Measurements from ENCODE around the gene F13A1.

F13A1 gene

DNA sequence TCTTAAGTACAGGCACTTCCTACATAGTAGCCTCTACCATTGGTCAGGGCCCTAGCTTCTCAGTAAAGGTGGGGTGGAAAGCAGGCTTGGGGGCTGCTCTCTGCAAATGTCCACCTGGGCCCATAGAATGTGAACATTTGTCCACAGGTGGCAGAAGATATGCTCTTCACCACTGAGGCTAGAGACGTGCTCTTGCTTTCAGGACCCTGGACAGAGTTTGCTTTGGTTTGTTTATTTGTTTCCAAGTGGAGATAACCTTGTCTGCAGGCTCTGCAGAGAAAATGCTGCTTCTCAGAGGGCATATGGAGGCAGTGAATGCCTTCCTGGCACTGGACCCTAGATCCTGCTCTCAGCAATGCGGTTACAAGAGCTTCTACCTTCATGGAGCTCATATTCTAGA is 129.0 kb downstream of the F13A1 start:
- DNase-seq: no peak

DNA sequence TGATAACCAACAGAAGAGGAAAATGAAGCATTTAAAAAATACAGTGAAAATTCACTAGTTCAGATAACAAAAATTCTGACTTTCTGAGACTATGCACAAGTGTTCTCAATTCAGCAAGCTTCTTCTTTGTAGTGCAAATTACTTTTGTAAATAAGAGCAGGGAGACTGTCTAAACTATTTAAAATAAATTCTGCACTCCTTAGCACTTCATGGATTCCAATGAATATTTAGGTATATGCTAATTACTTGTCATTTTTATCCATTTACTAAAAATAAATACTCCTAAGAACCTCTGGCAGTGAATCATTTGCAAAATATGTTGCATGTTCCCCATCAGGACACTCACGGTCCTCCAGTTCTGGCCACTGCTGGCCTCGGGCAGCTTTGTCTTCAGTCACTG is 139.8 kb downstream of the F13A1 start:
- no peak for DNase-seq

DNA sequence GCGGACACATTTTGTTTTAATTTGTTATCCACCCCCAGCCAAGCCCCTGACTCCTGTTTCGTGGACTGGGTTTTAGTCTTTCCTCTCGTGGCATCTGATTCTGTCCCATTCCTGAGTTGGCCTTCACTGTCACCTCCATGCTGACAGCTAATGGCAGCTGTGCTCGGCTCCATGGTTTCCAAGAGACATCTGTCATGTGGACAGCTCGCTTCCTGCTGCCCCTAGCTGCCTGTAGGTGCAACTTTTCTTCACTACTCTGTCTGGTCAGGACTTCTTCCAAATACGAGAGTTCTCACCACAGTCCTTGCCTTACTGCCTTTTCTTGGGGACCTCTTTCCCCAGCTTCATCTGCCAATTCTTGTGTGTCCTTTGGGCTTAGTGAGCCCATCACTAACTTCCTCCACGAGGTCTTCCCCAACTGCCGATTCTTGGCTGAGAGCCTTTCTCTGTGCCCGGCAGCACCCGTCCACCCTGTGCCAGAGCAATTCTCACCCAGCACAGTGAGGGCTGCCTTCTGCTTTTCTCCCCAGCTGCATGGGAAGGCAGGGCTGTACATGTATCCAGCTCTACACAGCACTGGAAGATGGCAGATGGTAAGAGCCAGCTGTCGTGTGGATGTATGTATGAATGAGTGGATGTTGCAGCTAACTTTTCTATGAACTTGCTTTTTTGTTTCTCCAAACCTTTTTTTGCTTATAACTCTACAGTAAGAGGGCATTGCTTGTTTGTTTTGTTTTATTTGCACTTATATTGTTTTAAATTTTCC is 140.4 kb downstream of the F13A1 start:
- DNase-seq: no peak

DNA sequence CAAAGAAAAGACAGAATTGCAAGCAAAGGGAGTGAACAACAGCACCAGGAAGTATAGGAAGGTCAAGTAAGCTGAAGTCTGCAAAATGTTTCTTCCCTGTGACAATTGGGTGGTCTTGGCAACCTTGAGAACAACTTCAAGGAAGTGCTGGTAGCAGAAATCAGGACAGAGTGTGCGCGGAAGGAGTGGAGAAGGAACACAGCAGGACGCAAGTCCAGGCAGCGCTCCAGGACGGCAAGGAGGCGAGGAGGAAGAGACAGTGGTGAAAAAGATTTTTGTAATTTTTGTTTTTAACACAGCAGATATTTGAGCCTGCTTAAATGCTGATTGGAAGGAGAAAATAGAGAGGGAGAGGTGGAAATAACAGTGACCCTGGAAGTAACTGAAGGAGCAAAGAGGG is 141.7 kb downstream of the F13A1 start:
- DNase-seq: no peak

DNA sequence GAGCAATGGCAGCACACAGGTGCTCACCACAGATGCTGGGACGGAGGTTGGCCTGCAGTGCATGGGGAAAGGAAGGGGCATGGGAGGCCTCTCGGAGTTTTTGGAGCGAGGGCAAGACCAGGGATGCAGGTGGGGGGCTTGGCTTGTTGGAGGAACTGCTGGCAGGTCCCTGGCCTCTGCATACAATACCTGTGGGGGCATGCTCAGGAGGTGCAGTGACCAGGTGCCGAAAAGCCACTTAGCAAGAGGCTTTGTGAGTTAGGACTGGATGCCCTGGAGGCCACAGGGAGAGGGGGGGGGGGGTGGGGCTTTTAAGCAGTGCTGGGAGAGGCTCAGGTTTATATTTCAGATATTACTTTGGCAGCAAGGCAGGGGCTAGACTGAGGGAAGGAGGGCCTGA is 142.7 kb downstream of the F13A1 start:
- DNase-seq: no peak

DNA sequence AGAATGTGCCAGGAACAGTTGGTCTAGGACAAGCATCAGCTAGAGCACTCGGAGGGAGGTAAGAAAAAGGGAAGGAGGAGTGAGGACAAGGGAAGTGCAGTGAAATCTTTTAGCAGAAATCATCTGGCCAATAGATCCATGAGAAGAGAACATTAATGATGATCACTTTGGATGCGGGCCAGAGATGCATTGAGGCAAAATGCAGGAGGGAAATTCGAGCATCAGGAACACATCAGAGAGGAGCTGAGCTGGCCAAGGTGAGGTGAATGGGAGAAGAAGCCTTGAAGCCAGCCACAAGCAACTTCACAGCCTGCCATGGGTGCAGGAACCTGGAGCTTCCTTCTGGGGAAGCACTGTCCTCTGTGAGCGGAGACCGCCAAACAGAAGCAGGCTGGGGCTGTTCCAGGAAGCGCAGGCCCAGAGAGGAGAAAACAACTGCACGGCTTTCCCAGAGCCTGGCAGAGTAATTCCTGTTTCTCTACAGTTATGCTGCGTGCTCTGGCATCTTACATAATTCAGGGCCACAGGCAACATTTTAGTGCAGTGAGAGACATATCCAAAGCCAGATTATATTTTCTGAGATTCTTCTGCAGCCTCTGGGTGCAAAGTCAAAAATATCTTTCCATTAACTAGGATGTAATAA is 143.8 kb downstream of the F13A1 start:
- DNase-seq: no peak

DNA sequence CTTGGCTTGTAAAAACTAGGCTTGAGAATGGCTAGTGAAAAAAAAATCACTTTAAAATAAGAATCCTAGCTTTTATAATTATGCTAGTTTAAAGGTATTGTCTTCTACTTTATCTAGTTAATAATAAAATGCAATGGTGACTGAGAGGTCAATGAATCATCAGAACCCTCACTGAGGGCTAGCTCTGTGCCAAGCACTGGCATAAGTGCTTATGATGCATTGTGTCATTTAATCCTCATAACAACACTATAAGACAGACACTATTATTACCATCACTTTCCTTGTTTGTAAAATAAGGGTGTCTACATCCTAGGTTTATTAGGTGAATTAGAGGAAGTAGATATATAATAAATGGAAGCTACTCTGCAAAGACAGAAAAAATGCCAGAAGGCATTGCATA is 144.3 kb downstream of the F13A1 start:
- DNase-seq: no peak

DNA sequence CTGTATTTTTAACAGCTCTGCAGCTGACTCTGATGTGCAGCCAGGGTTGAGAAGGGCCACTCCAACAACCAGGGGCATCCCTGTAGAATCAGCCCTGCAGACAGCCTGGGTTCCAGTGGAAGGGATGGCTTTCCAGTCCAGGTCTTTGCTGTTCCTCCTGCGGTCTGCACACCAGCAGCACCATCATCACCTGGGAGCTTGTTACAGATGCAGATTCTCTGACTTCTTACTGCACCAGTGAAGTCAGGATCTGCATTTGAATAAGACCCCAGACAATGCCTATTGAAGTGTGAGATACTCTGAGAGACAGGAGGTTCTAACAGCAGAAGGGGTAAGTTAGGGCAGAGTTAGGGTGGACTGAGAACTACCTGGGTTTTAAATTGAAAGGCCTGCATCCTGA is 151.3 kb downstream of the F13A1 start:
- DNase-seq: no peak

DNA sequence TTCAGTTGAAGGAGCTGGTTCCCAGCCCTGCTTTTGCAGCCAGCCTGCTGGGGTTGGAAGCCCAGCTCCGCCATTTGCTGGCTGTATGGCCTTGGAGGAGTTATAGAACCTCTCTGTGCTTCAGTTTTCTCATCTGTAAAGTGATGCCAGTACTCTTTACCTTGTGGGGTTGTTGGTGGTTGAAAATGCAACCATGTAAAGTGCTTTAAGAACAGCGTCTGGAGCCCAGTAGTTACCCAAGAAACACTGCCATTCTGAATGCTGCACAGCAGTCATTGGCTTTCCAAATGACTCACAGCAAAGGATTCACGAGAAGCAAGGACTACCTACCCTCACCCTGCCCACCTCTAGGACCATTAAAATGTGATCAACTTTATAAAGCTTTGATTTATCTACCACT is 154.4 kb downstream of the F13A1 start:
- DNase-seq: no peak

DNA sequence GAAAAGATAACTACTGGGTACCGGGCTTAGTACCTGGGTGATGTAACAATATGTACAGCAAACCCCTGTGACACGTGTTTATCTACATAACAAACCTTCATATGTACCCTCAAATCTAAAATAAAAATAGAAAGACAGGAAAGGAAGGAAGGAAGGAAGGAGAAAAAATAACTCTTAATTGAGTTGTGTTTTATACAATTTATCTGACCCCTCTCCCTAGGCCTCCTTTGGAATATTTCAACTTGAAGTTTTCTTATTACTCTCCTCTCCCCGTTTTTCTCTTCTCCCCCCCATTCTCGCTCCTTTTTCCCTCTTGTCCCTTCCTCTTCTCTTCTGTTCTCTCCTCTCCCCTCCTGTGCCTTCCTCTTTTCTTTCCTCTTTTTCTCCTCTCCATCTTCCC is 156.1 kb downstream of the F13A1 start:
- no peak for DNase-seq

DNA sequence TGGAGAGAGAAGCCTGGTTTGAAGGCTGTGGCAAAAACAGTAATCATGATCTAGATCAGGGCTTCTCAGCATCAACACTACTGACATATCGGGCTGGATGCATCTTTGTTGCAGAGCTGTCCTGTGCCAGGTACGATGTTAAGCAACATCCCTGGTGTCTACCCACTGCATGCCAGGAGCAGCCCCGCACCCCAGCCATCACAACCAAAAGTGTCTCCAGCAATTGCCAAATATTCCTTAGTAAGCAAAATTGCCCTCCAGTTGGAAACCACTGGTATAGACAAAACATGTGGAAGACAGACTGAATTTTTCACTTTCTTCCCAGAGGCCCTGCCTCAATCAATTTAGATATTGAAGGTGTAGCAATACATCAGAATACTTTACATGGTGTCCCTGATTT is 166.1 kb downstream of the F13A1 start:
- DNase-seq: no peak

DNA sequence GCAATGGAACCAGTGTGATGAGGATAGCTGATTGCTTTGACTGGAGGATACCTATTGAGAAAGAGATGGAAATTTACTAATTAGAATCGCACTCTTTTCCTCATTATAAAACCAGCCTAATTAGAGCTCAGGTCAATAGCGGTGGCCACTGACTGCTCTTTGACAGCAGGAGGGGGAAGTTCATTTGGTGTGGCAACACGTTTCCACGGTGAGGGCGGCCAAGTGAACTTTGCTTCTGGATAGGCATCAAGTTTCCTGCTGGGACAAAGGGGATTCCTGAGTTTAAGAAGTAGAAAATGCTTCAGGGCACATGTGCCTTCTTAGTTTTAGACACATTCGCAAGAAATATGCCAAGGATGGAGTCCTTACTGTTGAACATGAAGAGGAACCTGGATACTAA is 168.4 kb downstream of the F13A1 start:
- no peak for DNase-seq

DNA sequence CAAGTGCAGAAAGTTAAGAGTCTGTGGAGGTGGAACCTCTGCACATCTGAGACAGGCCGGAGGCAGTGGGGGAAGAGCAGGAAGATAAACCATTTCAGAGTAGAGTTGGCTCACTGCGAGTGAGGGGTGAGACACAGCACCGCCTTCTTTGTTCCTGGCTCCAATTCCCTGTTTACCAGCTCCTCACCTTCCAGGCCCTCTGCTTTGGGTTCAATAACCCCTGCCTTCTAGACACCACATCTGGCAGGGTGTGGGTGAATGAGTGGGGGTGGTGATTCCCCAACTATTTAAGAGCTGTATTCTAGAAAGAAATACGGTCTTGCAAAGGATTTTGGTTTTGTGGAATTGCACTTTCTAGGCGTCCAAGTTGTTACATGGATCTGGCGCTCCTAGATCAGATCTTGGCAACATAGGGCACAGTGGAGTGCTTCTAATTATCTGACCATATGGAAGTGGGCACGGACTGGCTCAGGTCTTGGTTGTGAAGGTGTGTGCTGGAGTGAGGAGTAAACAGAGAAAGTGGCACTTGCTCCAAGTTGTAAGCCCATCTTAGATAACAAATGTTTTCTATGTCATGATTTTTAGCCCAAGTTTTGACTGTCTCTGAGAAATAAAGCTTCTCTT is 172.2 kb downstream of the F13A1 start:
- DNase-seq: no peak

DNA sequence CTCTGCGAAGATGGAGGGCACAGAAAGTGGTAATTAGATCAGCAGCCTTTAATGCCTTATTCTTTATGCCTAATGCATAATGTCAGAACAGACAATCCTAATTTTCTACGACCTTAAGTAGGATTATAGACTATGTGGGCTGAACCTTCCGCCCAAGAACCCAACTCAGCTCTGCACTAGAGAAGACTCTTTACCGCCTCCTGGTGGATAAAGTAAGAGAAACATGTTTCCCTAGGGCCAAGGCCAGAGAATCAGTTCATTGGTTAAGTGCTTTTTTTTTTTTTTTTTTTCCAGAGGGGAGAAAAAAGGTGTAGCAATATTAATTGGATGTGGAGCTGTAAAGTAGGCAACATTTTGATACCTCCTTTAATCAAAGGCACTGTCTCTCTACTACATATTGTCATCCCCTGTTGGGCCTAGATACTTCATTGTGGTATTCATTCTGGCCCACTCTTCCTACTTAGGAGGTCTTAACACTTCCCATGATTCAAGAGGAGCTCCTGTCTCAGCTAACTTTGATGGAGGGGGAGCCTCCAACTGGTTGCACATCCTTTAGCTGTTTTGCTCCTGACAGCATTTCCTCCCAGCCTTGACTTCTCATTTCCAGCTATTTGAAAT is 188.9 kb downstream of the F13A1 start:
- DNase-seq: no peak

DNA sequence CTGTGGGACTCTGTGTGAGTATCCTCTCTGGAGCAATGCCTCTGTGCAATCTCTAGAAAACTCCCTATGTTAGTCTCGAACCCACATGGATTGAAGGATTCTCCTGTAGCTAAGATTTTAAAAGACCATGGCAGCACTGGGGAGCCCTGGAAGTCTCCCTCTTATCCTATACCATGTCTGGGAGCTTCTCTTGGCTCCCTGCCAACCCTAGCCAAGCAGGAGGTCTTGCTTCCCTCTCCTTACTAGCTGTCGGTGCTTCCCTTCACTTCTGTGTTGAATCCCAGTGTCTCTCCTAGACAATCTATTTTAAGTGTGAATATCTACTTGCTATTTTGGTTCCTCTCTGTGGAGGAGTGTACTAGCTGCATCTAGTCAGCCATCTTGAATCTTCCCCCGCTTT is 195.0 kb downstream of the F13A1 start:
- no peak for DNase-seq

DNA sequence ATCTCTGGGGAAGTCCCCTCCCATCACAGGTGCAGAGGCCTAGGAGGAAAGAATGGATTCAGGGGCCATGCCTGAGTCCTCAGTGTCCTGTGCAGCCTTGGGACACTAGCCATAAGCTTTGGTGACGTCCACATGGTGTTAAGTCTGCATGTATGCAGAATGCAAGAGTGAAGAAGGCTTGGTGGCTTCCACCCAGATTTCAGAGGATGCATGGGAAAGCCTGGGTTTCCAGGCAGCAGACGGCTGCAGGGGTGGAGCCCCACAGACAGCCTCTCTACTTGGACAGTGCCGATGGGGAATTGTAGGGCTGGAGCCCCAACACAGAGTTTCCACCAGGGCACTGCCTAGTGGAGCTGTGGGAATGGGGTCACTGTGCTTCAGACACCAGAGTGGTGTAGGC is 196.7 kb downstream of the F13A1 start:
- DNase-seq: no peak

DNA sequence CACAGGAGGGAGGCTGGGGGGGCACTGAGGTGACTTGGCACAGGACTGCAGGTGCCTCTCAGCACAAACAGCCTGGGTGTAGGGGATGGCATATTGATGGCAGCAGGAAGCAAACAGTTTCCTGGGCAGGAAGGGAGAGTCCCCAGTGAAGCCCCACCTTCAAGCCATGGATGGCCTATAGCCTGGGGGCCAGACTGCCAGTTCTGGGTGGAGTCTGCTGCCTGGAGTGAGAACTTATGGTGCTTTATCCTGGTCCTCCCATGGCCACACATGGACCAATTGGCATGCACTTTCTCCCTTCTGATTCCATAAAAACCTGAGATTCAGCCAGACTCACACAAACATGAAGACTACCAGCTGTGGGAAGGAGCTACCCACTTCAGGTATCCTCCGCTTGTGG is 198.5 kb downstream of the F13A1 start:
- no peak for DNase-seq

DNA sequence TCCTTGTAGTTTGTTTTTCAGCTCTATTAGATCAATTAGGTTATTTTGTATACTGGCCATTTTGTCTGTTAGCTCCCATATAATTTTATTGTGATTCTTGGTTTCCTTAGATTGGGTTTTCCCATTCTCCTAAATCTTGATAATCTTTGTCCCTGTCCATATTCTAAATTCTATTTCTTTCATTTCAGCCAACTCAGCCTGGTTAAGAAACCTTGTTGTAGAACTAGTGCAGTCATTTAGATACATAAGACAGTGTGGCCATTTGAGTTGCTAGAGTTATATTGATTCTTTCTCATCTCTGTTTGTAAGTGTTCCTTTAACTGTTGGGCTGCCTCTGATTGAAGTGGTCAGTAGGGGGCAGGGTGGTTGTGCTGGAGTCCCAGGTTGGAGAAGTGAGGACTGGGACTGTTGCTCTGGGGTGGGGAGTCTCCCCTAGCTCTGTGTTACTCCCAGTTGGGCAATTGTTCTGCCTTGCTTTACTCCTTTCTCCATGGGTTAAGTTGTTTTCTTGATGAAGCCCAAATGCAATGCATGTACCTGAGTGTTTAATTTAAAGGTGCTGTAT is 214.9 kb downstream of the F13A1 start:
- no peak for DNase-seq
